ENCODE data around the gene TADA3. TPM values are rescaled to one million over a fixed set of nuclear protein-coding genes. Genes with fewer than 3 reads are reported as not detected.
A peak's percentile ranks its signal among the peaks of the same experiment; 100 is the strongest.

TADA3 gene
- total RNA-seq, 2 donors from 2014 or later = 37.4 to 37.6 TPM

- no peaks in the 10 kb centered on the region for H3K9me3 ChIP-seq
- H3K4me3 ChIP-seq = no peak overlapping the region
- 77 to 87% methylated on average over 6 of the region's 6 CpGs for WGBS, 2 donors
Measured at GRCh38 chr3:9768141-9768775, 24.0 kb downstream of the TADA3 start.

GRCh38 chr3:9767418-9767817, 24.9 kb downstream of the TADA3 start:
- WGBS, 2 donors = 75 to 86% methylated on average over 5 to 7 of the region's 7 CpGs
- peak overlapping the region in 2 of 4 donors; percentile 27 to 39 for H3K27ac ChIP-seq
- no peak for ATAC-seq
- no peak overlapping the region for H3K4me3 ChIP-seq
- no peak for DNase-seq
- peaks cover 35% of the 10 kb centered on the region for H3K4me1 ChIP-seq
- no peaks in the 10 kb centered on the region for H3K36me3 ChIP-seq (replicated peaks in 1 of 2; ENCODE audit: insufficient read depth in 1 of 2, low read depth in 2 of 2)
- no peak for TF ChIP-seq CTCF (IDR thresholded peaks at IDR 0.05)
- TF ChIP-seq POLR2A (IDR thresholded peaks at IDR 0.05) = no peak
- intact Hi-C loops (cut with DNase I) = no loop called here
- H3K27me3 ChIP-seq = no peaks in the 10 kb centered on the region
- no peaks in the 10 kb centered on the region for H3K9me3 ChIP-seq

More at GRCh38 chr3:9768141-9768775, 24.0 kb downstream of the TADA3 start:
- Histone ChIP-seq H3K4me1 (peaks cover 35% of the 10 kb centered on the region), H3K27me3 (no peaks in the 10 kb centered on the region), H3K27ac (peak overlapping the region in 1 of 4 donors; percentile 81), H3K36me3 (replicated peaks in 1 of 2; ENCODE audit: insufficient read depth in 1 of 2, low read depth in 2 of 2) (no peaks in the 10 kb centered on the region)
- intact Hi-C loops (cut with DNase I) = no loop called here
- TF ChIP-seq POLR2A (IDR thresholded peaks at IDR 0.05) (no peak), CTCF (IDR thresholded peaks at IDR 0.05) (no peak)
- DNase-seq = no peak
- no peak for ATAC-seq

GRCh38 chr3:9765865-9766264, 26.4 kb downstream of the TADA3 start:
- ATAC-seq = no peak
- Histone ChIP-seq H3K4me1 (peaks cover 29% of the 10 kb centered on the region), H3K36me3 (replicated peaks in 1 of 2; ENCODE audit: insufficient read depth in 1 of 2, low read depth in 2 of 2) (no peaks in the 10 kb centered on the region), H3K27me3 (no peaks in the 10 kb centered on the region), H3K4me3 (no peak overlapping the region), H3K27ac (no peak overlapping the region), H3K9me3 (no peaks in the 10 kb centered on the region)
- no peak for TF ChIP-seq CTCF (IDR thresholded peaks at IDR 0.05)
- no peak for DNase-seq
- intact Hi-C loops (cut with DNase I) = no loop called here
- 90 to 94% methylated on average over 3 to 4 of the region's 4 CpGs for WGBS, 2 donors

GRCh38 chr3:9762871-9763270, 29.4 kb downstream of the TADA3 start:
- Histone ChIP-seq H3K4me3 (no peak overlapping the region), H3K36me3 (replicated peaks in 1 of 2; ENCODE audit: insufficient read depth in 1 of 2, low read depth in 2 of 2) (peaks cover 0 to 2% of the 10 kb centered on the region in 2 donors), H3K27ac (no peak overlapping the region), H3K4me1 (peaks cover under 1% of the 10 kb centered on the region), H3K27me3 (no peaks in the 10 kb centered on the region), H3K9me3 (no peaks in the 10 kb centered on the region)
- intact Hi-C loops (cut with DNase I) = no loop called here
- 86 to 93% methylated on average over 5 to 8 of the region's 8 CpGs for WGBS, 2 donors
- ATAC-seq = no peak
- DNase-seq = no peak
- TF ChIP-seq CTCF (IDR thresholded peaks at IDR 0.05) (no peak), POLR2A (IDR thresholded peaks at IDR 0.05) (no peak)

GRCh38 chr3:9761919-9762318, 30.4 kb downstream of the TADA3 start:
- 94 to 96% methylated on average over 5 of the region's 5 CpGs for WGBS, 2 donors
- no peak for TF ChIP-seq CTCF (IDR thresholded peaks at IDR 0.05)
- TF ChIP-seq POLR2A (IDR thresholded peaks at IDR 0.05) = no peak
- Histone ChIP-seq H3K9me3 (no peaks in the 10 kb centered on the region), H3K4me3 (no peak overlapping the region), H3K27ac (no peak overlapping the region), H3K4me1 (no peaks in the 10 kb centered on the region), H3K27me3 (no peaks in the 10 kb centered on the region), H3K36me3 (replicated peaks in 1 of 2; ENCODE audit: insufficient read depth in 1 of 2, low read depth in 2 of 2) (peaks cover 0 to 4% of the 10 kb centered on the region in 2 donors)
- intact Hi-C loops (cut with DNase I) = no loop called here
- ATAC-seq (no peak), DNase-seq (no peak)
